ENCODE results near the gene LDB2.

GRCh38 chr4:16544251-16544721, 354.2 kb downstream of the LDB2 start:
- TF ChIP-seq CTCF (conservative IDR thresholded peaks at IDR 0.05; ENCODE audit: low read depth, low read length) (no peak), EZH2 (IDR thresholded peaks at IDR 0.05; ENCODE audit: low read length, unreplicated experiment) (no peak)

All from PC-3 (cell line).